Measurements from ENCODE around the gene UBQLN4.
"Not testable (repeated sequence)": the region's sequence is repeated elsewhere in the genome, so short reads cannot be mapped to it uniquely, and the experiment has no call there.

Gene UBQLN4

DNA sequence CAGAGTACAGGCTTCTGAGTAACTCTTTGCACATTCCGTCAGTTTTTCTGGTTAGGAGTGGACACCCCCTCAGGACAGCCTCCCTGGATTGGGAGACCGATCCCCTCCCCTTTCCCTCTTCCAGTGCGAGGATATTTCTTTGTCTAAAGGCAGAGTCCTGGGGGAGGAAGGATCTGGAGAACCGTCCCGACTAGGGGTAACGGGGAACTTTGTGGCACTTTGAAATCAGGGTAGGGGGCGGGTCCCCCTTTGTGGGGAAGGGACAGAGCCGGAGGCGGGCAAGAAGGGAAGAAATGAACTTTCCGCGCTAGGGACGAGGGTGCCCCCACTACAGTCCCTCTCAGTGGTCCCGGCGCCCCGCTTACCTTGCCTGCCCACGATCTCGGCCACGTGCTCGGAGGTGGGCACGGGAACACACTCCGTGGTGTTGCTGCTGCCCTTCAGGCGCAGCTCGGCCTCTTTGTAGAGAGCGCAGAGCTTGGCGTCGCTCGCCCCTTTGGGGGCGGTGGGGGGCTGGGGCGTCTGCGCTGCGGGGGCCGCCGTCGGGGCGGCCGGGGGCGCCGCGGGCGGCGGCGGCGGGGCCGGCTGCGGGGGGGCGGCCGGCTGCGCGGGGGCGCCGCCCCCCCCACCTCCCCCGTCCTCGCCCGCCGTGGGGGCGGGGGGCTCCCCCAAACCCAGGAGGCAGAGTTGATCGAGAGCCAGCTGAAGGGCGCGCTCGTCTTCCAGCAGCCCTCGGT is 27.8 kb upstream of the UBQLN4 start:
- peak; percentile 48 for DNase-seq

DNA sequence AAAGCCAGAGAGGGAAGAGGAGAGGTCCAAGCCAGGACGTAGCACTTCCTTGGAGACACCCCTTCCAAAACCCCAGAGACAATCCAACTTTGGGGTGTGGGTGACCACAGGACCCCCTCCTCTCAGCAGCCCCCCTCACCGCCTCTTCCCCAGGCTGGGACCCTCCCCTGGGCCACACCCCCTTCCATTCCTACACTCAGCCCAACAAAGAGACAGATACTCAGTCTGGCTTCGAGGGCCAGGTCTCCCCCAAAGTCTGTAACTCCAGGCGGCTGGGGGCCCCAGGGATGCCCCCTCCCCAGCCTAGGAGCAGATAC is 27.2 kb upstream of the UBQLN4 start:
- DNase-seq: no peak

DNA sequence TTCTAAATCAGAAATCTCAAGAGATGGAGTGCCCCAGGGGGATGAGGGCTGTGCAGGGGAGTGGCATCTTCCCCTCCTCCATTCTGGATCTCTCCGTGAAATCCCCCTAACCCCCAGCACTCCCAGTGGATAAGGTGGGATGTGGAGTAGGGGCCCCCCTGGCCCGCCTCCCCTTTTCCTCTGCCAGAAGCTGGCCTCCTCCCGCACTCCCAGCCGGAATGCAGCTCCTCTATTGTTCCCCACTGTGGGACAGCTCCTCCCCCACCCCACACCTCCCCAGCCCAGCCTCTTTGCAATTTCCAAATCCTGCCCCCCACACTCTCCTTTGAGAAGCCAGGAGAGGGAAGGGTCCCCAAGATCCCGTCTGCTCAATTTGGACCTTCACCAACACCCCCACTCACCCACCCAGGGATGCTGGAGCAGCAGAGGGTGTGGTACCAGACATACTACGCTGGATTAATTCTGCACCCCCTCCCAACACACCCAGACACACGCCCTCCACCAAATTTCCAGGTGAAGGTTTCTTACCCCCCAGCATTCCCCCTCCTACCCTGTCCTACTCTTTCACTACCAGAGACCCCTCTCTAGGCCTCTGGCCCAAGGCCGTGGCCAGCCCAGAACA is 26.8 kb upstream of the UBQLN4 start:
- DNase-seq: no peak

GRCh38 chr1:156079762-156080161 is 26.2 kb upstream of the UBQLN4 start:
- DNase-seq: no peak

- DNase-seq: no peak
These were observed 25.1 kb upstream of the UBQLN4 start for GRCh38 chr1:156078728-156079127.

DNA sequence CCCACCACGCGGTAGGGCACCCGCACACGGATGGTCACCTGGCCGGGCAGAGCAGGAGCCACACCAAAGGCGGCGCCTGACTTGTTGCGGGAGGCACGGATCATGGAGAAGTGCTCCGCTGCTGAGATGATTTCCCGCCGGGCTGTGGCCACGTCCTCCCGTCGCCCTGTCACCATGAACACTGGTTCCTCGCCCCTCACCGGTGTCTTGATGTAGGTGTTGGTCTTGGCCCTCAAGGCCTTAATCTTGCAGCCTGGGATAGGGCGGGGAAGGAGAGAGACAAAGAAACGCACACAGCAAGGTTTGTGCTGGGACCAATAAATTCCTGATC is 23.8 kb upstream of the UBQLN4 start:
- DNase-seq: no peak

- DNase-seq: no peak
These were observed 23.2 kb upstream of the UBQLN4 start for GRCh38 chr1:156076609-156077429.

GRCh38 chr1:156075775-156076204 is 22.2 kb upstream of the UBQLN4 start:
- no peak for DNase-seq

GRCh38 chr1:156075162-156075561 is 21.6 kb upstream of the UBQLN4 start:
- DNase-seq: no peak

GRCh38 chr1:156074661-156075060 is 21.1 kb upstream of the UBQLN4 start:
- no peak for DNase-seq

DNA sequence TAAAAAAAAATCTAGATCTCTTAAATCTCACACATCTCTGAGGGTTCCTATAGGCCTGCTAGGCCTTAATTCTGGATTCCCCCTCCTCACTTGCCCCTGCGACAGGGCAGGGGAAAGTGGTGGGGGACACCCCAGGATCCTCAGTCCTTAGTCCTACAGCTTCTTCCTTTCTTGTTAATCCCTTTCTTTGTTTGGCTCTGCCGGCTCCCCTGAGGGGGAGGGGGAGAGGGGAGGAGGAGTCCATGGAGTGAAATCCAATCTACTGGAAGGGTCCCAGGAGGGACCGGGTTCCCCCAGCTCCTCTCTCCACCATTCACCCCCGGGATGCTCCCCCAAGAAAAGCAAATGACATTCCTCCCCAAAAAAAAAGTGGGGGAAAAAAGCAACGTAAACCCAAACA is 20.1 kb upstream of the UBQLN4 start:
- DNase-seq: no peak

DNA sequence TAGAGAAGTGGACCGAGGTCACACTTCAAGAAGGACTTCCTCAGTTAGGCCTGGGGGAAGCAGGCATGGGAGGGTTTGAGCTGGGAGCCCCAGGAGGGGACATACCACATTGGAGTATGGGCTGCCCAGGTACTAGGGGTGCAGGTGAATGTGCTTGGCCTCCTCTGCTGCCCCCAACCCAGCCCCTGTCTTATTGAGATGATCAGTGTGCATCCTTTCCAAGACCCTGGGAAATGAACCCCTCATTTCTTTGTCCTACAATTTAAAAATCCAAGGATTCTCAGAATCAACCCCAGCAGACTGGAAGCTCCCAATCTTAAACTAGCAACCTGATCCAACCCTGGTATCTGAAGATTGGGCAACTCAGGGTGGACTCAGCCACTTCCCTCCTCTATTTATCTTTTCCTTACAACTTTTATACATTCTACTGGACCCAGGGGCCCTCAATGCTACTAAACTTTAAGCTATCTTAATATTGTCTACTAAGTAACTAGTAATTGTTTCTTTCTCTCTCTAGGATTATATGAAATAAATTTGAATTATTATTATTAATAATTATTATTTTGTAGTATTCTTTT is 19.6 kb upstream of the UBQLN4 start:
- no peak for DNase-seq

DNA sequence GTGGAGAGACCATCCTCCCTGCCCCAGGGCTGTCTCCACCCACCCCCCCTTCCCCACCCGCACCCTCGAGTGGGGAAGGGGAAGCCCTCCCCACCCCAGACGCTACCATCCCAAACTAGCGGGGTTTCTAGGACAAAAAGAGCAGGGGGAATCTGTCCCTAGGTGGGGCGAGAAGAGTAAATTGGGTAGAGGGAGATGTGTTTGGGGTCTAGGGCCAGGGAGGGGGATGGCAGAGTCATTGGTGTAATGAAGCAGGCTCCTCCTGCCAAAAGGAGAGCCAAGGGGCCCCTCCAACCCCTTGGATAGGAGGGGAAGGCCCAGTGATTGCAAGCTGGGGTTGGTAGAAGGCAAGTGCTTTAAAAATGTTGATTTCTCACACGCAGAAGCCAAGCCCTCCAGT is 18.7 kb upstream of the UBQLN4 start:
- no peak for DNase-seq

- DNase-seq: not testable (repeated sequence)
These were observed 17.8 kb upstream of the UBQLN4 start for GRCh38 chr1:156071332-156071816.

- DNase-seq: no peak
These were observed 16.9 kb upstream of the UBQLN4 start for GRCh38 chr1:156070548-156070947.

DNA sequence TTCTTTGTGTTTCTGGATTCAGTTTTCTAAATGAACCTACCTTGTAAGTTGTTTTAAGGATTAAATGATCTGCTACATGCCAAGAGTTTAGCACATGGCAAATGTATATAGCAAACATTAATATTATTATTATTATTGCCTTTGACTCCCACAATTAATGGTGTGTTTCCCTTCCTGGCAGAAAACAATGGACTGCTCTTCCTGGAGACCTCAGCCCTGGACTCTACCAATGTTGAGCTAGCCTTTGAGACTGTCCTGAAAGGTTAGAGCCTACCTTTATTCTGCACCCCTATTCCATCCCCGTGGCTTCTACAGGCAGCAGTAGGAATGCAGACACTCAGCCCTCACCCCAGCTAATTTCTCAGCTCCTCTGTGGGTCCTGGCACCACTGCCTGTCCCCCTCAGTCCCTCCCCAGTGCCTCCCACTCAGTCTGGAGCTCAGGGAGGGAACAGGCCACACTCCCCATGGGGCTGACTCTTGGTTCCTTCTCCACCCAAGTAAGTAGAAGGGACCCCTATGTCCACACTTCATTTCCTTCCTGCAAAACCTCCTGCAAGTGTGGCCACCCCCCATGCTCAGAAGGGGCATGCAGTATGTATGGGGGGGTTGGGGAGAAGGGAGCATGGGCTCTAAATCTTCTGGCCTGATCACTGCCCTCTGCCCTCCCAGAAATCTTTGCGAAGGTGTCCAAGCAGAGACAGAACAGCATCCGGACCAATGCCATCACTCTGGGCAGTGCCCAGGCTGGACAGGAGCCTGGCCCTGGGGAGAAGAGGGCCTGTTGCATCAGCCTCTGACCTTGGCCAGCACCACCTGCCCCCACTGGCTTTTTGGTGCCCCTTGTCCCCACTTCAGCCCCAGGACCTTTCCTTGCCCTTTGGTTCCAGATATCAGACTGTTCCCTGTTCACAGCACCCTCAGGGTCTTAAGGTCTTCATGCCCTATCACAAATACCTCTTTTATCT is 16.2 kb upstream of the UBQLN4 start:
- DNase-seq: no peak

DNA sequence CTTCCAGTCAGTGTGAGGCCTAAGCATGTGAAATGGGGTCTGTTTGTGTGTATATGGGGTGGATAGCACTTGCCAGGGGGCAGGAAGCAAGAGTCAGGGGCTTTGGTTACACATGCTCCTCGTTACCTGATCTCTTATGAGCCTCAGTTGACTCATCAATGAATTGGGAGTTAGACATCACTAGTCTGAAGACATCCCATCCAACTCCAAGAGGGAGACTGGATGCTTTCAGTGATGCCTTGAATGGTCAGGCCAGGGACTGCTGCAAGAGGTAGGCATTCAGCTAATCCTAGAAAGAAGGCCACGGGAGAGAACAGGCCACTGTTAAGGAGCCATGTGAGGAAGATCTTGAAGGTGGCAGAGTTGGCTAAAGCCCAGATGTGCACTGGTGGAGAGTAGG is 13.7 kb upstream of the UBQLN4 start:
- DNase-seq: no peak

GRCh38 chr1:156065871-156066270 is 12.3 kb upstream of the UBQLN4 start:
- no peak for DNase-seq

DNA sequence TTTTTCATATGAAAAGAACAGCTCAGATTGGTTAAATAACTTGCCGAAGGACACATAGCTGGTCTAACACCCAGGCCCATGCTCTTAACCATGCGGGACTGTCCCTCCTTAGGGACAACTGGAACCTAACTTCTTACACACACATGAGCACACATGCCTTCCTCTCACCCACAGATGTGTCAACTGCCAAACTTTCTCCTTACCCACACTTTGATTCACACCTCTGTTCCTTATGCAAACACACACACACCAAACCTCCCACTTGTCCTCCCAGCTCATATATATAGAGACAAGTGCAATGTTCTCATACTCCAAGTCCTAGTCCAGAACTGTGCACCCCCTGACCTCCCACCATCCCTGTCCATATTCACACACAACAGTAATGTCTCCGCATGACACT is 11.6 kb upstream of the UBQLN4 start:
- DNase-seq: no peak

GRCh38 chr1:156064615-156065014 is 11.0 kb upstream of the UBQLN4 start:
- DNase-seq: no peak

GRCh38 chr1:156063997-156064285 is 10.3 kb upstream of the UBQLN4 start:
- DNase-seq: no peak

GRCh38 chr1:156062189-156062588 is 8.6 kb upstream of the UBQLN4 start:
- peak; percentile 34 for DNase-seq

Data from fibroblast of skin of back (primary cell).